Panc1 (cell line): Measurements from ENCODE around the gene POLR2F. TPM values are rescaled to one million over a fixed set of nuclear protein-coding genes. Genes with fewer than 3 reads are reported as not detected.
"Not testable (repeated sequence)": the region's sequence is repeated elsewhere in the genome, so short reads cannot be mapped to it uniquely, and the experiment has no call there.

Experiments
- ATAC-seq: fragments of 200-7000 bp; cut with Tn5 transposase; 2 replicates; pipeline ENCODE4 v1.9.1; 2020; ENCODE audit warnings: mild to moderate bottlenecking, moderate library complexity
- BruUV-seq: library from RNA; stranded (reverse); fragments of 400-500 nt; replicated peaks from 2 replicates; lab custom pipeline; 2021; lab: Mats Ljungman, UMichigan
- CTCF ChIA-PET: fragments of 300-600 bp; sonication (Branson Sonifier 250); formaldehyde crosslinking; loops from one replicate; lab custom pipeline; 2022; ENCODE audit warnings: antibody characterized with exemption; lab: Charles Lee
- POLR2A ChIA-PET: fragments of 300-600 bp; sonication (Branson Sonifier 250); formaldehyde crosslinking; loops from one replicate; lab custom pipeline; 2022; ENCODE audit warnings: antibody characterized with exemption; lab: Charles Lee
- DNase-seq: peaks from one replicate; pipeline ENCODE4 v3.0.0-alpha.2; 2010; ENCODE audit warnings: low read depth, low spot score
- H3K27ac ChIP-seq: 2 replicates; pipeline ENCODE4 v1.5.1; 2011; ENCODE audit warnings: mild to moderate bottlenecking, low read length, inconsistent platforms
- H3K27me3 ChIP-seq: fragments of 200-500 bp; sonication (Bioruptor generic); 2 replicates; pipeline ENCODE4 v1.6.0; 2014; ENCODE audit warnings: low read length, inconsistent platforms; ENCODE audit not compliant: control insufficient read depth, insufficient read depth
- H3K36me3 ChIP-seq: fragments of 200-500 bp; sonication (Bioruptor generic); 2 replicates; pipeline ENCODE4 v1.5.1; 2014; ENCODE audit warnings: inconsistent platforms, mild to moderate bottlenecking, low read length, moderate library complexity; ENCODE audit not compliant: control insufficient read depth, insufficient read depth
- H3K4me1 ChIP-seq: 2 replicates; pipeline ENCODE4 v1.5.1; 2011; ENCODE audit warnings: inconsistent platforms, mild to moderate bottlenecking, low read length, moderate library complexity; ENCODE audit not compliant: control insufficient read depth, insufficient read depth
- H3K4me3 ChIP-seq, 2 experiments: 2 replicates each; pipeline ENCODE4 v1.5.1; 2011 to 2012; ENCODE audit warnings: low read depth in 2 of 2, low read length in 2 of 2, mild to moderate bottlenecking in 2 of 2, inconsistent platforms in 1 of 2, moderate library complexity in 1 of 2
- H3K9me3 ChIP-seq: fragments of 200-500 bp; sonication (Bioruptor generic); 2 replicates; pipeline ENCODE4 v1.5.1; 2014; ENCODE audit warnings: low read depth, mild to moderate bottlenecking, inconsistent platforms, low read length, moderate library complexity; ENCODE audit not compliant: control insufficient read depth, insufficient read depth
- POLR2AphosphoS5 ChIP-seq: IDR thresholded peaks from 2 replicates; pipeline ENCODE4 v1.6.1; 2012; ENCODE audit warnings: mild to moderate bottlenecking, low read depth, low read length, moderate library complexity
- SIN3A ChIP-seq: IDR thresholded peaks from 2 replicates; pipeline ENCODE4 v1.6.1; 2012; ENCODE audit warnings: low read depth, mild to moderate bottlenecking, low read length, moderate library complexity, borderline replicate concordance; ENCODE audit not compliant: insufficient read depth
- TCF7L2 ChIP-seq: IDR thresholded peaks from 2 replicates; pipeline ENCODE4 v1.6.1; 2011; ENCODE audit warnings: mild to moderate bottlenecking, low read depth, low read length, inconsistent platforms
- in situ Hi-C: cut with HindIII; loops from 2 replicates; pipeline ENCODE4 v1.10.0; 2016; ENCODE audit warnings: low sequenced_read_pairs, low pct_unique_long_range_greater_than_20kb
- intact Hi-C: fragments of 100-400 bp; cut with micrococcal nuclease; formaldehyde crosslinking; loops from one replicate; pipeline ENCODE4 v1.10.0; 2022; ENCODE audit not compliant: unreplicated experiment
- total RNA-seq: library from RNA; stranded (reverse); gene quantifications from one replicate; pipeline ENCODE4 v1.2.1, GENCODE V29; 2021; ENCODE audit not compliant: unreplicated experiment
- TF ChIP-seq, protein P1 (sequence below): fragments of 450-650 bp; IDR thresholded peaks from 2 replicates; pipeline ENCODE4 v1.5.1; 2017; ENCODE audit warnings: mild to moderate bottlenecking
- TF ChIP-seq, protein P2 (sequence below), 2 experiments: IDR thresholded peaks; 2 replicates each; pipeline ENCODE4 v1.6.1; 2011 to 2012; ENCODE audit warnings: low read depth in 2 of 2, control low read depth in 1 of 2, low read length in 1 of 2, mild to moderate bottlenecking in 1 of 2, moderate library complexity in 1 of 2; ENCODE audit not compliant: insufficient read depth in 1 of 2

POLR2F gene
- total RNA-seq, 1 experiment from 2014 or later: 89.7 TPM

DNA sequence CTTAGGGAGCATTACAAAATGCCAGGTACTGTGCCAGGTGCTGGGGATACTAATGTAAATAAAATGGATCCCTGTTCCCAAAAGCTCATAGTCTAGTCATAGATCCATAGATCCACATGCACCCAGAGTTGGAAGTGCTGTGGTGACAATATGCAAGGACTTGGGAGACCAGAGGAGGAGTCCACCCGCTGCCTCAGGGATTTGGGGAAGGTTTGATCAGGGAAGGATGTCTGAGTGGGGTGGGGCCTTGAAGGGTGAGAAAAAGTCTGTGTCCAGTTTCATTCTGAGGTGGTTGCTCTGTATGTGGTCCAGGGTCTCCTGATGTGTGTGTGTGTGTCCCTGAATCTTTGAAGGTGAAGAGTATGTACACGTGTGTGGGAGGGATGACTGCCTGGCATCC is 21.7 kb downstream of the POLR2F start:
- intact Hi-C loops (no loop called here), in situ Hi-C loops (no loop called here)
- ChIA-PET CTCF (no interaction called here), POLR2A (no interaction called here)
- DNase-seq: no peak
- no peak for TF ChIP-seq SIN3A
- TF ChIP-seq, protein P1, sequence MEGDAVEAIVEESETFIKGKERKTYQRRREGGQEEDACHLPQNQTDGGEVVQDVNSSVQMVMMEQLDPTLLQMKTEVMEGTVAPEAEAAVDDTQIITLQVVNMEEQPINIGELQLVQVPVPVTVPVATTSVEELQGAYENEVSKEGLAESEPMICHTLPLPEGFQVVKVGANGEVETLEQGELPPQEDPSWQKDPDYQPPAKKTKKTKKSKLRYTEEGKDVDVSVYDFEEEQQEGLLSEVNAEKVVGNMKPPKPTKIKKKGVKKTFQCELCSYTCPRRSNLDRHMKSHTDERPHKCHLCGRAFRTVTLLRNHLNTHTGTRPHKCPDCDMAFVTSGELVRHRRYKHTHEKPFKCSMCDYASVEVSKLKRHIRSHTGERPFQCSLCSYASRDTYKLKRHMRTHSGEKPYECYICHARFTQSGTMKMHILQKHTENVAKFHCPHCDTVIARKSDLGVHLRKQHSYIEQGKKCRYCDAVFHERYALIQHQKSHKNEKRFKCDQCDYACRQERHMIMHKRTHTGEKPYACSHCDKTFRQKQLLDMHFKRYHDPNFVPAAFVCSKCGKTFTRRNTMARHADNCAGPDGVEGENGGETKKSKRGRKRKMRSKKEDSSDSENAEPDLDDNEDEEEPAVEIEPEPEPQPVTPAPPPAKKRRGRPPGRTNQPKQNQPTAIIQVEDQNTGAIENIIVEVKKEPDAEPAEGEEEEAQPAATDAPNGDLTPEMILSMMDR: no peak
- TF ChIP-seq POLR2AphosphoS5: no peak
- TF ChIP-seq TCF7L2: no peak
- TF ChIP-seq, protein P2, sequence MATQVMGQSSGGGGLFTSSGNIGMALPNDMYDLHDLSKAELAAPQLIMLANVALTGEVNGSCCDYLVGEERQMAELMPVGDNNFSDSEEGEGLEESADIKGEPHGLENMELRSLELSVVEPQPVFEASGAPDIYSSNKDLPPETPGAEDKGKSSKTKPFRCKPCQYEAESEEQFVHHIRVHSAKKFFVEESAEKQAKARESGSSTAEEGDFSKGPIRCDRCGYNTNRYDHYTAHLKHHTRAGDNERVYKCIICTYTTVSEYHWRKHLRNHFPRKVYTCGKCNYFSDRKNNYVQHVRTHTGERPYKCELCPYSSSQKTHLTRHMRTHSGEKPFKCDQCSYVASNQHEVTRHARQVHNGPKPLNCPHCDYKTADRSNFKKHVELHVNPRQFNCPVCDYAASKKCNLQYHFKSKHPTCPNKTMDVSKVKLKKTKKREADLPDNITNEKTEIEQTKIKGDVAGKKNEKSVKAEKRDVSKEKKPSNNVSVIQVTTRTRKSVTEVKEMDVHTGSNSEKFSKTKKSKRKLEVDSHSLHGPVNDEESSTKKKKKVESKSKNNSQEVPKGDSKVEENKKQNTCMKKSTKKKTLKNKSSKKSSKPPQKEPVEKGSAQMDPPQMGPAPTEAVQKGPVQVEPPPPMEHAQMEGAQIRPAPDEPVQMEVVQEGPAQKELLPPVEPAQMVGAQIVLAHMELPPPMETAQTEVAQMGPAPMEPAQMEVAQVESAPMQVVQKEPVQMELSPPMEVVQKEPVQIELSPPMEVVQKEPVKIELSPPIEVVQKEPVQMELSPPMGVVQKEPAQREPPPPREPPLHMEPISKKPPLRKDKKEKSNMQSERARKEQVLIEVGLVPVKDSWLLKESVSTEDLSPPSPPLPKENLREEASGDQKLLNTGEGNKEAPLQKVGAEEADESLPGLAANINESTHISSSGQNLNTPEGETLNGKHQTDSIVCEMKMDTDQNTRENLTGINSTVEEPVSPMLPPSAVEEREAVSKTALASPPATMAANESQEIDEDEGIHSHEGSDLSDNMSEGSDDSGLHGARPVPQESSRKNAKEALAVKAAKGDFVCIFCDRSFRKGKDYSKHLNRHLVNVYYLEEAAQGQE (IDR thresholded peaks at IDR 0.05; ENCODE audit: insufficient read depth in 1 of 2, low read depth in 2 of 2, low read length in 1 of 2): no peak
- Histone ChIP-seq H3K9me3 (no peaks in the 10 kb centered on the region), H3K4me3 (no peak overlapping the region), H3K4me1 (no peaks in the 10 kb centered on the region), H3K27me3 (no peaks in the 10 kb centered on the region), H3K27ac (no peak overlapping the region), H3K36me3 (no peaks in the 10 kb centered on the region)
- no TSS peak for BruUV-seq
- no peak for ATAC-seq

- CTCF ChIA-PET, BruUV-seq: not testable (repeated sequence)
These were observed 22.5 kb downstream of the POLR2F start for GRCh38 chr22:37976022-37976421.

DNA sequence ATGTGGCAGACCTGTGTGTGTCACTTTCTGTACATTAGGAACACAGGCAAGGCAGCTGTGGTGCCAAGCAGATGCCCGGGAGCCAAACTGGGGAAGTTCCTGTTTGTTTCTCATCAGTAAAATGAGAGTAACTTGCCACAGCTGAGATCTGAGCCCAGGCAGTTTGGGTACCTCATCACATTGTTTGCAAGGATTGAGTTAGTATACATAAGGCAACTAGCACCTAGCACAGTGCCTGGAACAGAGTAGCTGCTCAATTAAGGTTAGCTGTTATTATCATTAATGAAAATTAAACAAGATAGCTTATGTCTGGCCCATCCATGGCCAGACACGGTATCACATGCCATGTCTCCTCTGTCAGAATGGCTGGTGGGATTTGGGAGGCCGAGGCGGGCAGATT is 23.0 kb downstream of the POLR2F start:
- ChIA-PET CTCF (no interaction called here), POLR2A (no interaction called here)
- no peak for ATAC-seq
- TF ChIP-seq, protein P1: no peak
- TF ChIP-seq, protein P2 (IDR thresholded peaks at IDR 0.05; ENCODE audit: insufficient read depth in 1 of 2, low read depth in 2 of 2, low read length in 1 of 2): no peak
- no peak for TF ChIP-seq SIN3A
- TF ChIP-seq TCF7L2: no peak
- TF ChIP-seq POLR2AphosphoS5: no peak
- Histone ChIP-seq H3K27ac (no peak overlapping the region), H3K36me3 (no peaks in the 10 kb centered on the region), H3K4me3 (no peak overlapping the region), H3K9me3 (no peaks in the 10 kb centered on the region), H3K4me1 (no peaks in the 10 kb centered on the region), H3K27me3 (no peaks in the 10 kb centered on the region)
- intact Hi-C loops: no loop called here
- no TSS peak for BruUV-seq
- no peak for DNase-seq
- in situ Hi-C loops: no loop called here

More at GRCh38 chr22:37976022-37976421, 22.5 kb downstream of the POLR2F start:
- H3K36me3 ChIP-seq, DNase-seq, H3K9me3 ChIP-seq, H3K4me1 ChIP-seq, H3K27ac ChIP-seq, POLR2A ChIA-PET, in situ Hi-C loops, ATAC-seq, H3K27me3 ChIP-seq, intact Hi-C loops, H3K4me3 ChIP-seq: not testable (repeated sequence)
